HepG2 (cell line): ENCODE results near the gene SLC29A2. TPM values are rescaled to one million over a fixed set of nuclear protein-coding genes. Genes with fewer than 3 reads are reported as not detected.

Experiments
- ARNTL ChIP-seq: sonication (generic); formaldehyde crosslinking; IDR thresholded peaks from 2 replicates; pipeline ENCODE4 v1.4.0; 2020; ENCODE audit warnings: mild to moderate bottlenecking, missing genetic modification reagents
- ATF1 ChIP-seq: IDR thresholded peaks from 2 replicates; pipeline ENCODE4 v1.6.1; 2016; ENCODE audit warnings: mild to moderate bottlenecking, control low read depth
- CHD4 ChIP-seq: fragments of 200-600 bp; sonication (generic); IDR thresholded peaks from 2 replicates; pipeline ENCODE4 v1.7.0; 2017; ENCODE audit warnings: mild to moderate bottlenecking, low read length, borderline replicate concordance
- CREB3 ChIP-seq: sonication (generic); formaldehyde crosslinking; IDR thresholded peaks from 2 replicates; pipeline ENCODE4 v1.5.0; 2020; ENCODE audit warnings: missing genetic modification reagents
- FOXC1 ChIP-seq: sonication (generic); formaldehyde crosslinking; IDR thresholded peaks from 2 replicates; pipeline ENCODE4 v1.8.0; 2022; ENCODE audit warnings: mild to moderate bottlenecking, missing genetic modification reagents, borderline replicate concordance
- HMGA1 ChIP-seq: sonication (generic); formaldehyde crosslinking; conservative IDR thresholded peaks from 2 replicates; pipeline ENCODE4 v1.4.0; 2020; ENCODE audit warnings: missing genetic modification reagents
- IKZF4 ChIP-seq: sonication (generic); formaldehyde crosslinking; IDR thresholded peaks from 2 replicates; pipeline ENCODE4 v1.5.1; 2020; ENCODE audit warnings: borderline replicate concordance, mild to moderate bottlenecking, low read depth, missing genetic modification reagents; ENCODE audit errors: not compliant biosample characterization
- MAF1 ChIP-seq: sonication (generic); formaldehyde crosslinking; IDR thresholded peaks from 2 replicates; pipeline ENCODE4 v1.5.0; 2020; ENCODE audit warnings: missing genetic modification reagents, borderline replicate concordance
- MAZ ChIP-seq, 2 experiments: sonication (generic) in 1 of 2; formaldehyde crosslinking in 1 of 2; IDR thresholded peaks; 2 replicates each; pipeline versions ENCODE4 v1.5.0 to v1.6.1; 2012 to 2020; ENCODE audit warnings: low read depth in 2 of 2, mild to moderate bottlenecking in 2 of 2, borderline replicate concordance in 1 of 2, improper control_type of control experiment in 1 of 2, low read length in 1 of 2, missing genetic modification reagents in 1 of 2, moderate library complexity in 1 of 2
- NCOA5 ChIP-seq: sonication (generic); formaldehyde crosslinking; IDR thresholded peaks from 2 replicates; pipeline ENCODE4 v1.4.0; 2020; ENCODE audit warnings: missing genetic modification reagents
- PHF21A ChIP-seq: sonication (generic); formaldehyde crosslinking; IDR thresholded peaks from 2 replicates; pipeline ENCODE4 v1.5.0; 2020; ENCODE audit warnings: mild to moderate bottlenecking, missing genetic modification reagents
- PRDM4 ChIP-seq: sonication (generic); formaldehyde crosslinking; IDR thresholded peaks from 2 replicates; pipeline ENCODE4 v1.9.0; 2021; ENCODE audit warnings: missing genetic modification reagents, borderline replicate concordance
- SALL1 ChIP-seq: sonication (generic); formaldehyde crosslinking; IDR thresholded peaks from 2 replicates; pipeline ENCODE4 v1.8.0; 2022; ENCODE audit warnings: mild to moderate bottlenecking, missing genetic modification reagents
- TCF7L2 ChIP-seq: IDR thresholded peaks from 2 replicates; pipeline ENCODE4 v1.6.1; 2011; ENCODE audit warnings: mild to moderate bottlenecking, low read depth, low read length, moderate library complexity
- U2AF1 ChIP-seq: fragments of 200-400 bp; formaldehyde crosslinking; optimal IDR thresholded peaks from 2 replicates; pipeline ENCODE3; 2017; ENCODE audit warnings: mild to moderate bottlenecking, low read depth, low read length
- ZNF34 ChIP-seq: sonication (generic); formaldehyde crosslinking; IDR thresholded peaks from 2 replicates; pipeline ENCODE4 v1.4.0; 2020; ENCODE audit warnings: mild to moderate bottlenecking, missing genetic modification reagents, borderline replicate concordance
- ZNF512B ChIP-seq: sonication (generic); formaldehyde crosslinking; IDR thresholded peaks from 2 replicates; pipeline ENCODE4 v1.5.1; 2020; ENCODE audit warnings: missing genetic modification reagents, mild to moderate bottlenecking, borderline replicate concordance
- ZNF605 ChIP-seq: sonication (generic); formaldehyde crosslinking; IDR thresholded peaks from 2 replicates; pipeline ENCODE4 v1.8.0; 2022; ENCODE audit warnings: mild to moderate bottlenecking, missing genetic modification reagents
- ZNF672 ChIP-seq: sonication (generic); formaldehyde crosslinking; IDR thresholded peaks from 2 replicates; pipeline ENCODE4 v1.8.1; 2022; ENCODE audit warnings: missing genetic modification reagents
- ZNF703 ChIP-seq: sonication (generic); formaldehyde crosslinking; IDR thresholded peaks from 2 replicates; pipeline ENCODE4 v1.5.1; 2020; ENCODE audit warnings: missing genetic modification reagents, mild to moderate bottlenecking, moderate library complexity, borderline replicate concordance
- ZNF841 ChIP-seq: sonication (generic); formaldehyde crosslinking; IDR thresholded peaks from 2 replicates; pipeline ENCODE4 v1.8.1; 2023; ENCODE audit warnings: missing genetic modification reagents, borderline replicate concordance
- polyA plus RNA-seq, 8 experiments: library from polyadenylated mRNA; depleted of rRNA in 3 of 8; stranded (reverse) in 7 of 8; unstranded in 1 of 8; fragments of >200 nt; fragmentation: Illumina TruSeq in 4 of 8; extraction: Trizol in 4 of 8; gene quantifications; 2 replicates each; pipeline versions ENCODE4 v1.2.1 to v1.2.3, GENCODE V29; 2011 to 2016; ENCODE audit warnings: low read depth in 4 of 8, missing spikeins in 1 of 8, mixed read lengths in 1 of 8; ENCODE audit not compliant: insufficient read depth in 1 of 8
- total RNA-seq, 5 experiments: library from RNA; depleted of rRNA; stranded (reverse); fragments of >200 nt; fragmentation: Illumina TruSeq; extraction: Trizol; gene quantifications; 2 replicates each; pipeline ENCODE4 v1.2.3, GENCODE V29; 2016; ENCODE audit warnings: low read depth in 1 of 5

The SLC29A2 gene
- total and polyA plus RNA-seq, 2 of the 13 experiments (the other 11 are each of a cell fraction or from before 2014, with no cell fraction given), result 0.63 to 0.66 TPM

GRCh38 chr11:66418168-66418985 lies 46.8 kb upstream of the SLC29A2 start (continued):
- TF ChIP-seq MAZ (IDR thresholded peaks at IDR 0.05; ENCODE audit: borderline replicate concordance, low read depth, low read length) (no peak), MAZ (CRISPR knock-in tag; IDR thresholded peaks at IDR 0.05; ENCODE audit: low read depth) (peak; percentile 72), PRDM4 (CRISPR knock-in tag) (peak; percentile 83; the same call in 1 of the 2 replicates), NCOA5 (CRISPR knock-in tag) (no peak), ZNF34 (no peak), HMGA1 (CRISPR knock-in tag) (no peak), TCF7L2 (no peak), ZNF841 (CRISPR knock-in tag) (peak; percentile 78; the same call in 1 of the 2 replicates), SALL1 (CRISPR knock-in tag) (peak; percentile 92), MAF1 (peak; percentile 94), ZNF672 (CRISPR knock-in tag) (no peak), U2AF1 (no peak), CHD4 (no peak), ZNF512B (CRISPR knock-in tag) (no peak), CREB3 (peak; percentile 66; the same call in 1 of the 2 replicates), ATF1 (CRISPR knock-in tag) (no peak), IKZF4 (CRISPR knock-in tag) (peak; percentile 69), PHF21A (no peak), ARNTL (CRISPR knock-in tag) (no peak), ZNF703 (CRISPR knock-in tag) (no peak), FOXC1 (CRISPR knock-in tag) (peak; percentile 30; the same call in 1 of the 2 replicates), ZNF605 (CRISPR knock-in tag) (no peak; the same call in 1 of the 2 replicates)
